Effector memory CD4-positive, alpha-beta T cell (primary cell): ENCODE results near the gene KRTAP2-4.
"Not testable (repeated sequence)": the region's sequence is repeated elsewhere in the genome, so short reads cannot be mapped to it uniquely, and the experiment has no call there.

Experiments
- DNase-seq, 3 donors: peaks; one replicate each; pipeline ENCODE4 v3.0.0-alpha.2; 2020
- H3K27ac ChIP-seq: 2 replicates; pipeline ENCODE4 v1.7.0; 2013; ENCODE audit warnings: mild to moderate bottlenecking, low read length, moderate library complexity; ENCODE audit not compliant: insufficient read depth, poor library complexity, severe bottlenecking
- H3K27me3 ChIP-seq: replicated peaks from 2 replicates; pipeline ENCODE4 v1.7.0; 2013; ENCODE audit warnings: mild to moderate bottlenecking, low read length; ENCODE audit not compliant: insufficient read depth, control insufficient read depth, poor library complexity, severe bottlenecking
- H3K36me3 ChIP-seq: 2 replicates; pipeline ENCODE4 v1.7.0; 2013; ENCODE audit warnings: mild to moderate bottlenecking, low read length, moderate library complexity; ENCODE audit not compliant: control insufficient read depth, insufficient read depth
- H3K4me1 ChIP-seq: 2 replicates; pipeline ENCODE4 v1.7.0; 2013; ENCODE audit warnings: low read length, mild to moderate bottlenecking; ENCODE audit not compliant: control insufficient read depth, insufficient read depth, poor library complexity, severe bottlenecking
- H3K4me3 ChIP-seq: 2 replicates; pipeline ENCODE4 v1.7.0; 2013; ENCODE audit warnings: low read length, low read depth, mild to moderate bottlenecking; ENCODE audit not compliant: insufficient read depth, poor library complexity, severe bottlenecking
- H3K9me3 ChIP-seq: 2 replicates; pipeline ENCODE4 v1.7.0; 2013; ENCODE audit warnings: mild to moderate bottlenecking, low read length, moderate library complexity; ENCODE audit not compliant: control insufficient read depth
- total RNA-seq, 3 donors: gene quantifications; one replicate each; lab custom pipeline; 2026; lab: John Stamatoyannopoulos, UW

The KRTAP2-4 gene, protein sequence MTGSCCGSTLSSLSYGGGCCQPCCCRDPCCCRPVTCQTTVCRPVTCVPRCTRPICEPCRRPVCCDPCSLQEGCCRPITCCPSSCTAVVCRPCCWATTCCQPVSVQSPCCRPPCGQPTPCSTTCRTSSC
- total RNA-seq: 0 reads per million in 3 donors

DNA sequence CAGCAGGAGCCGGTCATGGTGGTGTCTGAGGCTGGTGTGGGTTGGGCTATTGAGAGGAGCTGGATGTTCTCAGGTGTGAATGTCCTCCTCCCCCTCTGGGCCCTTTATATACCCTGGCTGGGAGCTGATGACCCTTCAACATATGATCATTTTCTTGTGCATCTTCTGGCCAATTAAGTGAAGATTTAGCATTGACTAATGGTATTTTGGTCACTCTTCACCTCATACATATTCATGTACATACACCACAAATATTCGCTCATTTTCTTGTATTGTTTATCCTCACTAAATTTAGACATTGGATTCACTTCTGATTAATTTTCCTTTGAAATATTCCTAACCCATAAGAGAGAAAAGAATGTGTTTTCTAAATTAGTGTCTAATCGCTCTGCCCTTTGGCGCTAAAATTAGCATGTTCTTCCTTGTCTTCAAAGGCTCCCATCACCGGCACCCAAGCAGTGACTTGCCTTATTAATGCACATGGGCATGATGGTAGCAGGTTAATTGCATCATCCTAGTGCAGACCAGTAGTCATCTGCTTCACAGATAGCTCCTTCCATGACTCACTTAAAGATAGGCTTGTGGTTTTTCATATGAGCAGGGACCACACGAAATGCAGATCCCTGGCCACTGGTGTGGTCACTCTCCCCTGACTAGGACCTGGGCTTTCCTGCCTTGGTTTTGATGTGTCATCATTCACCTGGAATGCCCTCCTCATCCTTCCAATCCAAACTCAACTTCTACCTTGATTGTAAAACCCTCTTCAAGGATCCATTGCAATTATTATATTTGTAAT is at the start of gene KRTAP2-4:
Gene KRTAP2-4 (minus strand): TSS at position 51 of the 796 bp plus-strand sequence. CDS start 34 bp downstream, at position 17.
- H3K27me3 ChIP-seq: peaks cover 2% of the 10 kb centered on the region
- no peaks in the 10 kb centered on the region for H3K9me3 ChIP-seq
- H3K4me1 ChIP-seq: no peaks in the 10 kb centered on the region
- DNase-seq: no peak
- no peaks in the 10 kb centered on the region for H3K36me3 ChIP-seq
- H3K27ac ChIP-seq: no peak within 1 kb of the TSS
- H3K4me3 ChIP-seq: no peak within 1 kb of the TSS

DNA sequence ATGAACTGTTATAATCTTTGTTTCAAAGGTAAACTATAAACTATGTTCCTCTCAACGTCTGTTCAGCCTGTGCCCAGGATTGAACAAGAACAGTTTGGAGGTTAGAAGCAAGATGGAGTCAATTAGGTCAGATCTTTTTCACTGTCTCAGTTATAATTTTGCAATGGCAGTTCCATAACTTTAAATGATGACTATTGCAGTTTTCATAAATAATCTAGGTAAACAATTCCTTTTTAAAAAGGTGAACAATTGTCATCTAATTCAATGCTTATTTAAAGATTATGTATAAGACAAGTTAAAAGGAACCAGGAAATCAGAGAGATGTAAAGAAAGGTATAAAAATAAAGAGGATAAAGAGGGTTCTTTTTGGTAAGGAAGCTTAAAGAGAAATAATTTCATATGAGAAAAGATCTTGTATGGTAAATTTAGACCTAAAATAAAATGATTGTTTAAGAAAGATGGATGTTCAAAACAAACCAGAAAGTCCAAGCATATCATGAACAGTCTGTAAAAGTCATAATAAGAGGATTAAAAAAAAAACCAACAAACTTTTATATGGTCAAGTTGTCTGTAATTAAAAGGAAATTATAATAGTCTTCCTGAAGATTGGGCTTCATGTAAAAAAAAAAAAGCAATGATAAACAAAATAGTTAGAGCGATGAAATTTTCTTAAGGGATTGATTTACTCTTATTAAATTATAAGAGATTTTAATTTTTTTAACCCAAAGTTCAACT is 45.6 kb upstream of the KRTAP2-4 start:
- Histone ChIP-seq H3K36me3 (no peaks in the 10 kb centered on the region), H3K27ac (no peak overlapping the region), H3K9me3 (no peaks in the 10 kb centered on the region), H3K4me1 (no peaks in the 10 kb centered on the region), H3K4me3 (no peak overlapping the region), H3K27me3 (no peaks in the 10 kb centered on the region)
- no peak for DNase-seq

DNA sequence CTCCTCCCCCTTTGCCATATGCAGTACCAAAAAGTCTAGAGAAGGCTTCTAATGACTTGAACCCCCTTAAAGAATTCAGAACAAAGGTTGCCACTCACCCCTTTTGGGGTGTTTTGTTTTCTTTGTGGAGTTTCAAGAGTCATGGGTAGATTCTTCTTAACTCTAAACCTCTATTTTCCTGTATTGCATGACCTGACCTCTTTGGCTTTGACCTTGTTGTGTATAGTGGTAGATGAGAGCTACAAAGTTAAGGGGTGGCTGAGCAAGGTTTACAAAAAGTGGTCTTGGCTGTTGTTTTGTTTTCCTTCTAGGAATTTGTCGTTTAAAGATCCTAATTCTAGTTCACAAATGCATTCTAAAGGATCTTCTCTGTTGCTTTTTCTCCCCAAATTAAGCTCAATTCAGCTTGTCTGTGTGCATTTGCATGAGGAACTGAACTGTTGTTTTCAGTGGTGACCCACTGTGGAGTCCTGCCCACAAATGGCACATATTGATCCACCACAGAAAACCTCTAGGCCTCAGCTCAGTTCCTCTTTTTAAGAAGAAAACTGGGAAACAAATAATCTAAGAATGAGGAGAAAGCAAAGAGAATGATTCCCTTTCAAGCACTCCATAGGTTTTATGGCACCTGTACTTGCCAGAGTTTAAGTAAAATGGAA is 43.2 kb upstream of the KRTAP2-4 start:
- not testable (repeated sequence) for DNase-seq, H3K27me3 ChIP-seq, H3K4me3 ChIP-seq

DNA sequence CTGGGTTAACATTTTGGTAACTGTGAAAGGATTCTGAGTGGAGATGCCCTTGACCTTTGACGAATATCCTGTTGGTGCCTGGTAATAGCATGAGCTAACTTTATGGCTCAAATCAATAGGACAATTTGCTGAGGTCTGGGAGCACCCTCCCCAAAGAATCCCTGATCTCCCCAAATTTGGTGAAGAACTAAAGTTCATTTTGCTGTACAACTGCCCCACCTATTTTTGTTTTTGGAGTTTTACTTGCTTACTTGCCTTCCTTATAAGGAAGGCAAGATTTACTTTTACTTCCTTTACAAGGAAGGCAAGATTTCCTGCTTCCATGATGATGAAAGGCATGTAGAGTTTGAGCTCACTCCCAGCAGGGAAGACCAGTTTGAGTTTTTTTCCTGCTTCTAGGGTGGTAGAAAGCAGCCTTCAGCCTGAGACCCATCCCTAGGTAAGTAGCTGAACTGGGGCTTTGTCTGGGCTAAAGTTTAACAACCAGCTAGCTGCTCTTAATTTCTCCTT is 42.3 kb upstream of the KRTAP2-4 start:
- no peak overlapping the region for H3K4me3 ChIP-seq

More for the DNA sequence above, 43.2 kb upstream of the KRTAP2-4 start:
- H3K4me1 ChIP-seq, H3K36me3 ChIP-seq, H3K9me3 ChIP-seq, H3K27ac ChIP-seq: not testable (repeated sequence)

DNA sequence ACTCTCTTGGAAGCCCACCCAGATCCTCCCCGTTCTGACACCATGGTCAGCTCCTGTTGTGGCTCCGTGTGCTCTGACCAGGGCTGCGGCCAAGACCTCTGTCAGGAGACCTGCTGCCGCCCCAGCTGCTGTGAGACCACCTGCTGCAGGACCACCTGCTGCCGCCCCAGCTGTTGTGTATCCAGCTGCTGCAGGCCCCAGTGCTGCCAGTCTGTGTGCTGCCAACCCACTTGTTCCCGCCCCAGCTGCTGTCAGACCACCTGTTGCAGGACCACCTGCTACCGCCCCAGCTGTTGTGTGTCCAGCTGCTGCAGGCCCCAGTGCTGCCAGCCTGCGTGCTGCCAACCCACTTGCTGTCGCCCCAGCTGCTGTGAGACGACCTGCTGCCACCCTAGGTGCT is 39.7 kb upstream of the KRTAP2-4 start, which contains the start of gene KRTAP4-9:
Gene KRTAP4-9 (plus strand): TSS at position 43 of the 400 bp plus-strand sequence. CDS start 0 bp downstream, at position 43.
- not testable (repeated sequence) for H3K9me3 ChIP-seq, H3K27me3 ChIP-seq, H3K4me1 ChIP-seq, H3K27ac ChIP-seq, H3K36me3 ChIP-seq, DNase-seq, H3K4me3 ChIP-seq

More for the DNA sequence above, 42.3 kb upstream of the KRTAP2-4 start:
- H3K27ac ChIP-seq: no peak overlapping the region
- H3K36me3 ChIP-seq: no peaks in the 10 kb centered on the region
- no peaks in the 10 kb centered on the region for H3K9me3 ChIP-seq
- no peak for DNase-seq
- no peaks in the 10 kb centered on the region for H3K4me1 ChIP-seq
- no peaks in the 10 kb centered on the region for H3K27me3 ChIP-seq

DNA sequence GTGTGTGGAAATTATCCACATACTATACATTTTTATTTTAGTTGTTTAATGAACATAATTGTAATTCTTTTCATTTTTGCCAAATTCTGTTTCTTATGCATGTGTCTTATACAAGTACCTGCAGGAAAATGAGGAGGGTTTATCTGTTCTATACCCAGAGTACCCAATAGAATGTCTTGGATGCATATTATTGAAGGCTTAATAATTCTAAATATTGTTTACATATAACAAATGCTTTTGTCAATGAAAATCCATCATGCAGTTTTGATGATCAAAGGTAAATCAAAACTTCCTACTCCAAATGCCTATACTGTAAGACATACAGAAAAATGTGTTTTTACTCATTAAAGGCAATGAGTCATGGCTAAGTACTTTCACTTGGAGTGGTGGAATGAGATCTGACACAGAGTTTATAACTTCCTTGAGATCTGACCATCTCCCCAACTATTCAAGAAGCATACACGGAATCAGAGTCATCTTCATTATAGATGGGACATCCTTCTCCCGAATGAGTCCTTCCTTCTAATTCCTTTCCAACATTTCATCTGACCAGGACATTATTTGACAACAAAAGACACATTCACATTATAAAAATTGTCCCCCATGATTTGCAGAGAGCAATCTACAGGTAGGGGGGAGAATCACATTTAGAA is 38.8 kb upstream of the KRTAP2-4 start:
- not testable (repeated sequence) for H3K4me3 ChIP-seq, H3K4me1 ChIP-seq, H3K36me3 ChIP-seq, DNase-seq, H3K9me3 ChIP-seq, H3K27me3 ChIP-seq, H3K27ac ChIP-seq

DNA sequence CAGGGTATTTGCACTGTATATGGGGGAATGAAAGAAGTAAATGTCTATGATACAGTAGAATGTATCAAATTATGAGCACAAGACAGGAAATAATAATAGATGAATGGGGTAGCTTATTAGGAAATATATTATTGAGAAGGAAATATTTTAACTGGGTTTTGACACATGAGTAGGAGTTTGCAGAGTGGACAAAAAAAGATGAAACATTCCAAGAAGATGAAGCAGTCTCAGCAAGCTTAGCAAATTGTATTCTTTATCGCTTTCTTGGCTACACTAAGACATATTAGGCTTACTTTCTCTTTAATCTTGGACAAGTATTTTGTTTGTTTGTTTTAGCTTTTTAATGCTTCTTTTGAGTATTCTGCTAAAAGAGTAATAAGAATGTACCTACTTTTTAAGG is 38.2 kb upstream of the KRTAP2-4 start:
- H3K9me3 ChIP-seq: no peaks in the 10 kb centered on the region

DNA sequence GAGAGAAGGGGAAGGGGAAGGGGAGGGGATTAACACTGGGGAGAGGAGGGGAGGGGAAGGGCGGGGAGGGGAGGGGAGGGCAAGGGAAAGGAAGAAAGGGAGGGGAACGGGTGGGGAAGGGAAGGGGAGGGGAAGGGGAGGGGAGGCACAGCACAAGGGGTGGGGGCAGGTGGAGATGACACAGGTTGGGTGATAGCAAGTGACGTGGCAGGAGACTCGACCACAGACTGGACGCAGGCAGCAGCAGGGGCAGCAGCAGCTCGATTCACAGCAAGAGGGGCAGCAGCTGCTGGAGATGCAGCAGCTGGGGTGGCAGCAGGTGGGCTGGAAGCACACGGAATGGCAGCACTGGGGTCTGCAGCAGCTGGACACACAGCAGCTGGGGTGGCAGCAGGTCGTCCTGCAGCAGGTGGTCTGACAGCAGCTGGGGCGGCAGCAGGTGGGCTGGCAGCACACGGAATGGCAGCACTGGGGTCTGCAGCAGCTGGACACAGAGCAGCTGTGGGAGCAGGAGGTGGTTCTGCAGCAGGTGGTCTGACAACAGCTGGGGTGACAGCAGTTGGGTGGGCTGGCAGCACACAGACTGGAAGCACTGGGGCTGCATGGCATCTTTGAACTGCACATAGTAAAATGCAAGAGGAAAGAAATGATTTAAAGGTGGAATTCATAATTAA is 36.0 kb upstream of the KRTAP2-4 start, which contains the start of gene KRTAP4-16:
Gene KRTAP4-16 (minus strand): TSS at position 624 of the 674 bp plus-strand sequence. CDS start 0 bp downstream, at position 624.
- Histone ChIP-seq H3K9me3 (no peaks in the 10 kb centered on the region), H3K27me3 (no peaks in the 10 kb centered on the region), H3K4me1 (no peaks in the 10 kb centered on the region), H3K27ac (no peak within 1 kb of the TSS), H3K4me3 (no peak within 1 kb of the TSS), H3K36me3 (no peaks in the 10 kb centered on the region)
- no peak for DNase-seq

More for the DNA sequence above, 38.2 kb upstream of the KRTAP2-4 start:
- no peak overlapping the region for H3K27ac ChIP-seq
- no peak for DNase-seq
- H3K36me3 ChIP-seq: no peaks in the 10 kb centered on the region
- no peaks in the 10 kb centered on the region for H3K27me3 ChIP-seq
- no peak overlapping the region for H3K4me3 ChIP-seq
- no peaks in the 10 kb centered on the region for H3K4me1 ChIP-seq
